Ammon's horn (tissue), 1 donor: ENCODE data around the gene SLC30A2.
A peak's percentile ranks its signal among the peaks of the same experiment; 100 is the strongest.

Experiments
- DNase-seq: peaks from one replicate; pipeline ENCODE4 v3.0.0-alpha.2; 2016; ENCODE audit warnings: low spot score

SLC30A2 gene

GRCh38 chr1:26041401-26041800 lies 4.5 kb downstream of the SLC30A2 start:
- DNase-seq = no peak

- no peak for DNase-seq
Measured at GRCh38 chr1:26038904-26039303, 7.0 kb downstream of the SLC30A2 start.

DNA sequence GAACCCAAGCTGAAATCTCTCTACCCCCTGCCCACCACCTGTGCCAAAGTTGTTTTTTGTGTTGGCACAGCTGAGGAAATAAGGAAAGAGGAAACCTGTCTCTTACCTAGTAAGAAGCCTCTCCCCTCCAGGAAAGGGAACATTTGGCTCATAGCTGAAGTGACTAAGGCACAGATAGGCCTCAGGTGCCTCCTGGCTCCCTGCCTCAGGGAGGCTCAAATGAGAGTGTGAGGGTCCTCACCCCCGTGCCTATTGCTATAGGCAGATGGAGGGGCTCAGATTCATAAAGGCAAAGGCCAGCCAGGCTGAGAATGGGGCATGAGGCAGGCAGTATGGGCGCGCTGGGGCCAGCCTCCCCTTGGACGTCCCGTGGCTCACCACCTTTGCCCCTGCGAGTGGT lies 7.4 kb downstream of the SLC30A2 start:
- DNase-seq = no peak

DNA sequence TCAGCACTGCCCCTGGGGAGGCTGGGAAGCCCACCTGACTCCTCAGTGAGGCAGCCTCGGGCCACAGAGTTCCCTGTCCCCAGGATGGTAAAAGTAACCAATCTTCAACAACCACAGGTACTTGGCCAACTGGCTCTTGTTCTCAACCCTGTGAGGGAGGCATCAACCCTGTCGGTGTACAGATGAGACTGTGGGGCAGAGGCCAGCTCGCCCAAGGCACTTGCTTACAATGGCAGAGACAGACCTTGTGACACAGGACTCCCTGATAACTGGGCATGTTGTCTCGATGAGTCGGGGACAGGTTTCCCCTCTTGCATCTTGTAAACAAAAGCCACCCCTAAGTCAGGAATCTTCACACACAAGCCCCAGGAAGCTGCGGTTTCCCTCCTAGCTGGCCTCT lies 8.0 kb downstream of the SLC30A2 start:
- no peak for DNase-seq

- no peak for DNase-seq
Measured at GRCh38 chr1:26036756-26037281, 9.1 kb downstream of the SLC30A2 start.

DNA sequence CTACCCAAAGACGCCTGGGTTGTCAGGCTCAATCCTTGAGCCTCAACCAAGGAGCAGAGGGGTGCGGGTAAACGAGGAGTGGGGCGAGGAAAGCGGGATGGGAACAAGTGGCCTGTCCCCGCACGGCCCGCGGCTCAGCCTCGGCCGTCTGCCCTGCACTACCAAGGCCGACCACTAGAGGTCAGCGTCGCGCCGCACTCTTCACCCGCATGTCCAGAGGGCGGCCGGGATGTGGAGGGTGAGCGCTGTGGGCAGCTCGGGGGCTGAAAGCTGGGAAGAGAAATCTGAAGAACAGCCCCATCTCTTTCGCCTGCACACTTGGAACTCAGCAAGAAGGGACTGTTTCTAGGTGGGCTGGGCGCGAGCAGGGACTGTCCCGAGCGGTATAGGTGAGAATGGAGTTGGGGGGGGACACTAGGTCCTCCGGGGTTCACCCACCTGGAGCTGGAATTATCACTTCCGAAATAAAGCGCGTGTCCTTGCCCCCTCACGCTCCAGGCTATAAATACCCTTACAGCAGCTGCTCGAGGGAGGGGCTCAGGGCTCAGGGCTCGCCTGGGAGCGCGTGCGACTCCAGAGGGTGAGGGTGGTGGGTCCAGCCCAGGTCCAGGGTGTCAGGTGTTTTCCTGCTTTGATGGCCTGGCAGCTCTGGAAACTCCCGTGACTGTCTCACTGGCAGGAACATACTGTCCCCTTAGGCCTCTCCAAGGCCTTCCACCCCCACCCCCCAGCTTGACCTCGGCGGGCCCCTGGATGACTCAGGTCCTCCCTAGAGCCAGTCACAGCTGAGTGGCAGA lies 9.8 kb downstream of the SLC30A2 start:
- peak; percentile 86 for DNase-seq

DNA sequence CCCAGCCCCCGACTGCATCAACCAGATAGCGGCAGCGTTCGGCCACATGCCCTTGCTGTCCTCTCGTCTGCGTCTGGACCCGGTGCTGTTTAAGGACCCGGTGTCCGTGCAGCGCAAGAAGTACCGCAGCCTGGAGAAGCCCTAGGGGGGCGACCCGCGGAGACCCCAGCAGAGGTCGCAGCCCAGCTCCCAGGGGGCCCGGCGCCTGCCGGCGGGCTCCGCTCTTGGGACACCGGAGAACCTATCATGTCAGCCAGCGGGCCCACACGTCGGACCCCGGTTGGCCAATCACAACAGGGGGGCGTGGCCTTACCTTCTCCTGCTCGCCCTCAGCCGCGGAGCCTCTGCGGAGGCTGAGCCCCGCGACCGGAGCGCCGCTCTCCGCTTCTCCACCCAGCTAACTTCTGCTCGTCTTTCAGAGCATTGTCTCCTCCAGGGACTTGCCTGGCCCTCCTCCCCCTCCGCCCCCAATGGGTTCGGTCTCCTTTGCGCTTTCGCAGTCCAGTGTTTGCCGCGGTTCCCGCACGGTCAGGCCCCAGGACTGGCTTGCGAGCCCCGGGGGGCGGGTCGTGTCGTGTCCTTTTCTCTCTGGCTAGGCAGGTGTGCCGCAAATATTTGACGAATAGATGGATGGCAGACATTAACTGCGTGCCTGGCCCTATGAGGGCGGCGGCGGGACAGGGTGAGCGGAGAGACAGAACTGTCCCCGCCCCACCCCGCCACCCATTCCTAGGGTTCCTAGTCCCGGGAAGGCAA lies 10.5 kb downstream of the SLC30A2 start:
- peak; percentile 97 for DNase-seq

GRCh38 chr1:26034504-26035202 lies 11.3 kb downstream of the SLC30A2 start:
- no peak for DNase-seq

GRCh38 chr1:26032656-26033357 lies 13.1 kb downstream of the SLC30A2 start:
- no peak for DNase-seq

GRCh38 chr1:26031611-26032220 lies 14.2 kb downstream of the SLC30A2 start:
- DNase-seq = no peak

DNA sequence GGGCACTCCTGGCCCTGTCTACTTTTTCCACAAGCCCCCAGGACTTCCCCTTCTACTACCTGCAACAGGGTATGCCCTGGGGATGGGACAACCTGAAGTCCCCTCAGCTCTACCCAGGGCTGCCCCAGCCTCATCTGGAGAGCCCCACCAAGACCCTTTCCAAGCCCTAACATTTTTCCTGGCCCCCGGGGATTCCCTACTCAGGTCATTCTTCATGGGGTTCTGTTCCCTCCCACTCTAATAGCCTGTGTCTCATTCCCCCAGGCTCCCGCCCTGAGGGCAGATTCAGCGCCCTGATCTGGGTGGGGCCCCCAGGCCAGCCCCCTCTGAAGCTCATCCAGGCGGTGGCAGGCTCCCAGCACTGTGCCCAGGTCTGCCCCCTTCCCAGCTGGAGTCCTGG lies 14.7 kb downstream of the SLC30A2 start:
- DNase-seq = no peak

DNA sequence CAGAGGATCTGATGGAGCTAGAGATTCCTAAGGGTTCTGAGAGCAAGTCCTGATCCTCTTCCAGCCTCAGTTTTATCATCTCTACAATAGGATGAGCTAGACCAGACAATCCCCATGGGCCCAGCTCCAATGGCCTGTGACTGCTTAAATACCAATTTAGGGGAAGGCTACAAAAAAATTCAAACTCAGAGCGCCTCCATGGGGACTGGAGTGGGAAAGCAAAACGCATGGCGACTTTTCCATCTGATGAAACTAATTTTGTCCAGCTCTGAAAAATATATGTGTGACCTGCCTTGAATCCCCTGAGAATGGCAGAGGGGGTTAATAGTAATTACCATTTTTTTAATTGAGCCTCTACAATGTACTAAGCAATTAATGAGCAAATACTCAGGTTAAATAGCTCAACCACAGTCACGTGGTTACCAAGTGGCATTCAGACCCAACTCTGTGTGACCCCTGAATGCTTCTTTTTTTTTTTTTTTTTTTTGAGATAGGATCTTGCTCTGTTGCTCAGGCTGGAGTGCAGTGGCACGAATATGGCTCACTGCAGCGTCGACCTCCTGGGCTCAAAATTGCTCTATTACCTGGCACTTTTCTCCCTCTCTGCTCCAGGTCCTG lies 15.9 kb downstream of the SLC30A2 start:
- no peak for DNase-seq

- no peak for DNase-seq
Measured at GRCh38 chr1:26029054-26029863, 16.7 kb downstream of the SLC30A2 start.

- DNase-seq = no peak
Measured at GRCh38 chr1:26028490-26028980, 17.4 kb downstream of the SLC30A2 start.

DNA sequence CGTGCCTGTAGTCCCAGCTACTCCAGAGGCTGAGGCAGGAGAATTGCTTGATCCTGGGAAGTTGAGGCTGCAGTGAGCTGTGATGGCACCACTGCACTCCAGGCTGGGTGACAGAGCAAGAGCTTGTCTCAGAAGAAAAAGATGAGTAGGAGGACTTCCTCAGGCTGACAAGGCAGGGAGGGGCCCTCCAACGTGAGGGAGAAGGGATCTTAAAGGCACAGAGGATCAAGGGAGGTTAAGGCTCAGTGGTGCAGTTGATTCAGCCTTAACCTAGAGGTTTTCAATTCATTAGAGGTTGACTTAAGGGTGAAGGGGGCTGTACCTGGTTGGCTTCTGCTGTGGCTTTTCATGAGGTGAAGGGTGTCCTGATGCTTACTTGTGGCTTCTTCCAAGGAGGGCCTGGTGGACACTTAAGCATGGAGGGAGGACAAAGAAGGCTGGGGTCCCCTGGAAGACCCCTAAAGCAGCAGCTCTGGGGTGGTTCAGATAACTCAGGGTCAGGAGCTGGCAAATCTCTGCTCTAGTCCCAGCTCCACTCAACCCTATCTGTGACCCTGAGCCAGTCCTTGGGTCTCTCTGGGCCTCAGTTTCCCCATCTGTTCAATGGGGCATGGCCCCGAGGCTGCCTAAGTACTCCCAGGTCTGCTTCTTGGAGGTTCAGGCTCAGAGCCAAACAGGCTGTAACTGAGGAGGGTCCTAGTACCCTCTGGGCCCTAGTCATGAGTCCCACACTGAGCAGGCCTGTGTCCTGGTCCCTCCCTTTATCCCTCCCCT lies 18.0 kb downstream of the SLC30A2 start:
- DNase-seq = no peak

- DNase-seq = no peak
Measured at GRCh38 chr1:26025517-26025916, 20.4 kb downstream of the SLC30A2 start.

GRCh38 chr1:26025060-26025459 lies 20.9 kb downstream of the SLC30A2 start:
- no peak for DNase-seq

DNA sequence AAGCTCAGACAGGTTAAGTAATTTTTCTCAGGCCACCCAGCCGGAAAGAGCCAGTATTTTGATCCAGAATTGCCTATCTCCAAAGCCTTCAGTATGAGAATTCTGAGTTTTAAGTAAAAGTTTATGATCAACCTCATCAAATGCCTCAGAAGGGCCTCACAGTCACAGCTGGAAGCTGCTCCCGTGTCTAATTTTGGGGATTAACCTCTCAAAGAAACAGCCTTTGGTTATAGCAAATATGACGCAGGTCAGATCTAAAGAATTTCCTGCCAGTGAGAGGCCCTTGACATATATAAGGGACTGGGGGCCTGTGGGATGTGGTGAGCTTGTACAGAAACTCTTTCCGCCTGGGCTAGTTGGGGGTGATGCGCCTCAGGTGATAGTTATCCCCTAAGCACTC lies 22.1 kb downstream of the SLC30A2 start:
- no peak for DNase-seq

- DNase-seq = no peak
Measured at GRCh38 chr1:26023009-26023408, 22.9 kb downstream of the SLC30A2 start.
